Activated CD4-positive, alpha-beta T cell treated with anti-CD3 and anti-CD28 coated beads for 24 hours (primary cell): ENCODE results near the gene SCUBE3.

ENCODE experiments used
- DNase-seq, 2 donors: peaks; one replicate each; pipeline ENCODE4 v3.0.0-alpha.2; 2020; ENCODE audit warnings: low read depth in 2 of 2

Gene SCUBE3

GRCh38 chr6:35181933-35182612, 31.7 kb upstream of the SCUBE3 start:
- DNase-seq: no peak

- DNase-seq: no peak
Observed at GRCh38 chr6:35183281-35183680, 30.5 kb upstream of the SCUBE3 start.

GRCh38 chr6:35183935-35184334, 29.8 kb upstream of the SCUBE3 start:
- DNase-seq: no peak

- DNase-seq: no peak
Observed at GRCh38 chr6:35184580-35185301, 29.0 kb upstream of the SCUBE3 start.

GRCh38 chr6:35185302-35185681, 28.5 kb upstream of the SCUBE3 start:
- DNase-seq: no peak

- DNase-seq: no peak
Observed at GRCh38 chr6:35185971-35186370, 27.8 kb upstream of the SCUBE3 start.

GRCh38 chr6:35186571-35186970, 27.2 kb upstream of the SCUBE3 start:
- DNase-seq: no peak

GRCh38 chr6:35188886-35189285, 24.9 kb upstream of the SCUBE3 start:
- DNase-seq: no peak

- DNase-seq: no peak
Observed at GRCh38 chr6:35190306-35190705, 23.4 kb upstream of the SCUBE3 start.

- no peak for DNase-seq
Observed at GRCh38 chr6:35191889-35192288, 21.9 kb upstream of the SCUBE3 start.

- no peak for DNase-seq
Observed at GRCh38 chr6:35192301-35192860, 21.4 kb upstream of the SCUBE3 start.

GRCh38 chr6:35194390-35194789, 19.4 kb upstream of the SCUBE3 start:
- no peak for DNase-seq

GRCh38 chr6:35195120-35195780, 18.5 kb upstream of the SCUBE3 start:
- DNase-seq: no peak

GRCh38 chr6:35197196-35197595, 16.6 kb upstream of the SCUBE3 start:
- no peak for DNase-seq

- DNase-seq: no peak
Observed at GRCh38 chr6:35199866-35200265, 13.9 kb upstream of the SCUBE3 start.

GRCh38 chr6:35202066-35202546, 11.7 kb upstream of the SCUBE3 start:
- DNase-seq: no peak

GRCh38 chr6:35203152-35203670, 10.5 kb upstream of the SCUBE3 start:
- DNase-seq: no peak

GRCh38 chr6:35203680-35204079, 10.1 kb upstream of the SCUBE3 start:
- DNase-seq: no peak

- DNase-seq: no peak
Observed at GRCh38 chr6:35206346-35206745, 7.4 kb upstream of the SCUBE3 start.

GRCh38 chr6:35208419-35208818, 5.3 kb upstream of the SCUBE3 start:
- DNase-seq: no peak

GRCh38 chr6:35209081-35209480, 4.7 kb upstream of the SCUBE3 start:
- no peak for DNase-seq

- DNase-seq: no peak
Observed at GRCh38 chr6:35209622-35210247, 4.0 kb upstream of the SCUBE3 start.
